Activated CD8-positive, alpha-beta memory T cell treated with anti-CD3 and anti-CD28 coated beads for 4 hours (primary cell): Measurements from ENCODE around the gene SRRM1.
"Not testable (repeated sequence)": the region's sequence is repeated elsewhere in the genome, so short reads cannot be mapped to it uniquely, and the experiment has no call there.

Experiments
- DNase-seq, 2 donors: peaks; one replicate each; pipeline ENCODE4 v3.0.0-alpha.2; 2020; ENCODE audit warnings: low read depth in 2 of 2

SRRM1 gene

GRCh38 chr1:24715658-24716057 is 72.6 kb downstream of the SRRM1 start:
- DNase-seq, result no peak

- no peak for DNase-seq
Observed at GRCh38 chr1:24717887-24718650, 75.0 kb downstream of the SRRM1 start.

- no peak for DNase-seq
Observed at GRCh38 chr1:24720152-24720551, 77.0 kb downstream of the SRRM1 start.

GRCh38 chr1:24721533-24721932 is 78.4 kb downstream of the SRRM1 start:
- DNase-seq, result no peak

- DNase-seq, result not testable (repeated sequence)
Observed at GRCh38 chr1:24722073-24723035, 79.3 kb downstream of the SRRM1 start.
